IPS-18a (cell line): ENCODE data around the gene SNX1.

Experiments
- H3K27ac ChIP-seq: one replicate; pipeline ENCODE4 v1.5.1; 2013; ENCODE audit warnings: low read length
- H3K27me3 ChIP-seq: one replicate; pipeline ENCODE4 v1.6.1; 2013; ENCODE audit warnings: mild to moderate bottlenecking, low read length; ENCODE audit not compliant: control insufficient read depth, insufficient read depth
- H3K36me3 ChIP-seq: one replicate; pipeline ENCODE4 v1.6.1; 2013; ENCODE audit warnings: low read depth, low read length; ENCODE audit not compliant: control insufficient read depth
- H3K4me1 ChIP-seq: one replicate; pipeline ENCODE4 v1.6.1; 2013; ENCODE audit warnings: low read depth, low read length; ENCODE audit not compliant: control insufficient read depth
- H3K4me3 ChIP-seq: one replicate; pipeline ENCODE4 v1.5.1; 2013; ENCODE audit warnings: low read length
- H3K9ac ChIP-seq: one replicate; pipeline ENCODE4 v1.6.1; 2013; ENCODE audit warnings: mild to moderate bottlenecking, low read length, moderate library complexity
- H3K9me3 ChIP-seq: one replicate; pipeline ENCODE4 v1.6.1; 2013; ENCODE audit warnings: low read depth, low read length; ENCODE audit not compliant: control insufficient read depth

The SNX1 gene

DNA sequence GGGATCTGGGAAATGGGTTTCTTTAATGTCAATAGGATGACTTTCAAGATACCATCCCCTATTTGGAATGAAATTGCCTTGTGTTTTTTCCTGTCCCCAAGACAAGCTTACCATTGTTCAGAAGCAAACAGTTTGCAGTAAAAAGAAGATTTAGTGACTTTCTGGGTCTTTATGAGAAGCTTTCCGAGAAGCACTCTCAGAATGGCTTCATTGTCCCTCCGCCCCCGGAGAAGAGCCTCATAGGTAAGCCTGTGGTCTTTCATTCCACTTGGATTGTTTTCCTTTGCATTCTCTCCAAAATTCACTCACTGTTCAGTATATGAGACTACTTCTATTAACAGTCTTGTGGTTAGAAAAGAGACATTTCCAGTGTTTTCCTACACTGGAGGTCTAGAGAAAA, 30.2 kb downstream of the SNX1 start:
- Histone ChIP-seq H3K27me3 (no peaks in the 10 kb centered on the region), H3K27ac (no peak overlapping the region), H3K4me1 (no peaks in the 10 kb centered on the region), H3K36me3 (peaks cover 54% of the 10 kb centered on the region), H3K9ac (no peak overlapping the region), H3K9me3 (no peaks in the 10 kb centered on the region), H3K4me3 (no peak overlapping the region)

DNA sequence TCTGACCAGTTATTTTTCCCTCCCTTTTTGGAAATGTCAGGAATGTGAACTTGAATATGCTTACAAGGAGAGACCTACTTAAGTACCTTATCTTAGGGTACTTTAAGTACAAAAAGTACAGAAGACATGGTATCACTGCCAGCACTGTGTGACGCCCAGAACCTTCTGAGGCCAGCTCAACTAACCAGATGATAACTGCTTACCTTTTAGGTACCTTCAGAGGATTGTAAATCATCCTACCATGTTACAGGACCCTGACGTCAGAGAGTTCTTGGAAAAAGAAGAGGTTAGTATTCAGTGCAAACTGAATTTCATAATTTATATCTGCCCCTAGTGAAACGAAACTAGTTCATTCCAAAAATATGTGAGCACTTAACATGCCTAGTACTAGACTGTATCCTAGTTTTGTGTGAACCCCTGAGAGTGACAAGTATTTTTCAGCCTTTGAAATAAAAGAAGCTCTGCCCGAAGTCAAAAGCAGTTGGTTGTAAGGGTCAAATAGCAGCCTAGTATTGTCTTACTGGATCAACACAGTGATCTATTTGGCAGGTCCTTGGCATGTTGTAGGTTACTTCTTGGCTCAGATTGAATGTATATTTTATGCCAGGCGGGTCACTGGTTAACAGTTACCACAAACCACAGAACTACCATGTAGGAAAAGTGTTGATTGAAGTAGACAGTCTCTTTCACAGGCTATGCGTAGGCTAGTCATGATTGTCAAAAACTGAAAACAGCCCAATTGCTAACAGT, 31.9 kb downstream of the SNX1 start:
- H3K4me3 ChIP-seq: no peak overlapping the region
- peaks cover 70% of the 10 kb centered on the region for H3K36me3 ChIP-seq
- H3K4me1 ChIP-seq: no peaks in the 10 kb centered on the region
- H3K9ac ChIP-seq: no peak overlapping the region
- H3K27ac ChIP-seq: no peak overlapping the region
- H3K9me3 ChIP-seq: no peaks in the 10 kb centered on the region
- H3K27me3 ChIP-seq: no peaks in the 10 kb centered on the region

DNA sequence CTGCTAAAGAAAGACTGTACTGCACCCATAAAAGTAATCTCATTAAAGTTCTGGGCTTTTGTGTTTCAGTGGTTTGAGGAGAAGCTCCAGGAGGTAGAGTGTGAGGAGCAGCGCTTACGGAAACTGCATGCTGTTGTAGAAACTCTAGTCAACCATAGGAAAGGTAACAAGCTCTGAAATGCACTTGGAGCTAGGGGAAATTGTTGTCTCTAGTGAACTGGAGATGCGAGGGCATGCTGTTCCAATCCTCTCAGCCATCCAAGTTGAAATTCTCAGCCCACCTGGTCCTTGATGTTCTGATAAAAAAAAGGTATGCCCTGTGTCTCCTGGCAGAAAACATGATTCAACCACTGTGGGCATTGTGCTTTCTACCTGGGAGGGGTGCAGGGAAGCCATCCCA, 34.4 kb downstream of the SNX1 start:
- no peaks in the 10 kb centered on the region for H3K27me3 ChIP-seq
- H3K4me1 ChIP-seq: no peaks in the 10 kb centered on the region
- H3K9ac ChIP-seq: no peak overlapping the region
- no peaks in the 10 kb centered on the region for H3K9me3 ChIP-seq
- H3K36me3 ChIP-seq: peaks cover 76% of the 10 kb centered on the region
- no peak overlapping the region for H3K4me3 ChIP-seq
- H3K27ac ChIP-seq: no peak overlapping the region

DNA sequence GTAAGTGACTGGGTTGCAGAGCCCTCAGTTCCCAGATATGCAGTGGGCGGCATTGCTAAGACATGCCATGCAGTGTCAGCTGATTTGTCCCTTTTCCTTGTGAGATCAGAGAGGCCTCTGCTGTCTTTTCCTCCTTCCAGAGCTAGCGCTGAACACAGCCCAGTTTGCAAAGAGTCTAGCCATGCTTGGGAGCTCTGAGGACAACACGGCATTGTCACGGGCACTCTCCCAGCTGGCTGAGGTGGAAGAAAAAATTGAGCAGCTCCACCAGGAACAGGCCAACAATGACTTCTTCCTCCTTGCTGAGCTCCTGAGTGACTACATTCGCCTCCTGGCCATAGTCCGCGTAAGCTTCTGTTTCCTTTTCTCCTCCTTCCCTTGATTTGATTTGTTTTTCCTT, 35.8 kb downstream of the SNX1 start:
- no peaks in the 10 kb centered on the region for H3K4me1 ChIP-seq
- H3K9me3 ChIP-seq: no peaks in the 10 kb centered on the region
- no peak overlapping the region for H3K9ac ChIP-seq
- no peaks in the 10 kb centered on the region for H3K27me3 ChIP-seq
- H3K27ac ChIP-seq: no peak overlapping the region
- H3K4me3 ChIP-seq: no peak overlapping the region
- peaks cover 75% of the 10 kb centered on the region for H3K36me3 ChIP-seq

DNA sequence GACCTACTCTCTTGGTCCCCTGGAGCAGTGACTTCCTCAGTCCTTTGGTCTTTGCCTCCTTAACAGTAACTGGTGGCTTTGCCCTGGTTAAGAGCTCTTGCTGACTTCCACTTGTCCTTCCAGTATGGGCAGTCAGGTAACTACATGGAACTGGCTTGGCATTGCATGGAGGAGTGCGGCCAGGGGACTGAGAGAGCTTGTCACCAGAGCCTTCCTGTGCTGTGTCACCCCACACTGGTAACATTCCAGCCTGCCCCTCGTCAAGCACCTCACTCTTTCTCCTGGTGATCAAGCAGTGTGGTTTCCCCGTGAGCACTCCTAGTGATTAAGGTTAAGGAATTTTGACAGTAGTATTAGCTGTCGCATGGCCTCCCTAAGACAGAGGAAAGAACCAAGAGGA, 36.4 kb downstream of the SNX1 start:
- no peaks in the 10 kb centered on the region for H3K4me1 ChIP-seq
- H3K9ac ChIP-seq: no peak overlapping the region
- H3K4me3 ChIP-seq: no peak overlapping the region
- H3K9me3 ChIP-seq: no peaks in the 10 kb centered on the region
- H3K27me3 ChIP-seq: no peaks in the 10 kb centered on the region
- no peak overlapping the region for H3K27ac ChIP-seq
- peaks cover 75% of the 10 kb centered on the region for H3K36me3 ChIP-seq

DNA sequence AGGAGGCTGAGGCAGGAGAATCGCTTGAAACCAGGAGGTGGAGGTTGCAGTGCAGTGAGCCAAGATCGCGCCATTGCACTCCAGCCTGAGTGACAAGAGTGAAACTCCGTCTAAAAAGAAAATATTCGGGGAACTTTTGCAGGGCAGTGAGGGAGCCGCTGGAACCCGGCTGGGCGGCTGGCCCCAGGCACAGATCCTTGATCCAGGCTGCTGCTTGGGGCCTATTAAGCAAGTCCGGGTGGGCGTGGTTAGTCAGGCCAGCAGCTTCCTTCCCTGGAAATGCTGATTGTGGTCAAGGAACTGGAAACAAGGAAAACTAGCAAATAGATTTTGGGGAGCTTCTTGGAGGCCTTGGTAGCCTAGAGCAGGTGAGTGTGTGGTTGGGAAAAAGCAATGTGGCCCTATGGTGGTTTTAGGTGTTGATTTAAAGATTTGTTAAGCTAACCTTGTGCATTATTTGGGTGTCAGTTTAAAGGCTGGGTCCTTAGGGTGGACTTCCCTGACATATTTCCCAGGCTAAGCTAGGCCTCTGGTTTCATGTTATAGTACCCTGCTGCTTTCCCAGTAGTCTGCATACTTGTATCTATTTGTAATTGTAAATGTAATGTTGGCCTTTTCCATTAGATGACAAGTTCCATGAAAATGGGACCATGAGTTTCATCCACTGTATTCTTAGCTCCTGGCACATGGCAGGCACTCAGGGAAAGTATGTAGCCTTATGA, 38.0 kb downstream of the SNX1 start:
- no peak overlapping the region for H3K4me3 ChIP-seq
- no peaks in the 10 kb centered on the region for H3K4me1 ChIP-seq
- H3K27ac ChIP-seq: no peak overlapping the region
- H3K9me3 ChIP-seq: no peaks in the 10 kb centered on the region
- peaks cover 63% of the 10 kb centered on the region for H3K36me3 ChIP-seq
- no peak overlapping the region for H3K9ac ChIP-seq
- H3K27me3 ChIP-seq: no peaks in the 10 kb centered on the region

DNA sequence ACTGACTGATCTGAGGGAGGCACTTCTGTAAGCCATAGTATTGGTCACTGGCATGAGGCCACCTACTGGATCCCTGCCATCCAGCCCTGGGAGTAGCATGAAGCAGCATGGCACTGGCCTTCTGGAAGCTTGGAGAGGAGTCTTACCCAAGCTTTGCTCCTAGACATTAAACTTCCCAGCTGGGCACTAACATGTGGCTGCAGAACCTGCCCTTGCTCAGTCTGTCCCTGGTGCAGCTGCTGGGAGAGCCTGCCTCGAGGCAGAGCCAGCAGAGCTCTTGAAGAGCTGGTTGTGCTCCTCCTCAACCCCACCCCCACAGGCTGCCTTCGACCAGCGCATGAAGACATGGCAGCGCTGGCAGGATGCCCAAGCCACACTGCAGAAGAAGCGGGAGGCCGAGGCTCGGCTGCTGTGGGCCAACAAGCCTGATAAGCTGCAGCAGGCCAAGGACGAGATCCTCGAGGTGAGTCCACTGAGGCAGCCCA, 38.6 kb downstream of the SNX1 start:
- no peaks in the 10 kb centered on the region for H3K4me1 ChIP-seq
- H3K27ac ChIP-seq: no peak overlapping the region
- no peak overlapping the region for H3K9ac ChIP-seq
- H3K36me3 ChIP-seq: peaks cover 59% of the 10 kb centered on the region
- H3K27me3 ChIP-seq: no peaks in the 10 kb centered on the region
- H3K4me3 ChIP-seq: no peak overlapping the region
- no peaks in the 10 kb centered on the region for H3K9me3 ChIP-seq

DNA sequence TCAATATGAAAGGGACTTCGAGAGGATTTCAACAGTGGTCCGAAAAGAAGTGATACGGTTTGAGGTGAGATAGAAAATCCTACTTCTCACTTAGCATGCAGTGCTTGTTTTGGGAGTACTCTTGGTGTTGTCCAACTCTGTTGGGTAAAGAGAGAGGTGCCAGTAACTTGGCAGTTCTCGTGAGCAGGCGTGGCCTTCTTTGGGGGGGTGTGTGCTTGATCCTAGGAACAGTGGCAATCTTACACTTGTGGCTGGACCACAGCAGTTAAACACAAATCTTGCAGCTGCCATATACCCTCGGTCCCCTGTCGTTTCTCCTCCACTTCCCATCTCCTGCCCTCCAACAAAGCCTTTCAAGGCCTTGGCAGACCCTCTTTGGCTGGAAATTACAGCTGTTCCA, 40.6 kb downstream of the SNX1 start:
- Histone ChIP-seq H3K4me1 (no peaks in the 10 kb centered on the region), H3K27ac (no peak overlapping the region), H3K9ac (no peak overlapping the region), H3K4me3 (no peak overlapping the region), H3K27me3 (no peaks in the 10 kb centered on the region), H3K36me3 (peaks cover 42% of the 10 kb centered on the region), H3K9me3 (no peaks in the 10 kb centered on the region)

DNA sequence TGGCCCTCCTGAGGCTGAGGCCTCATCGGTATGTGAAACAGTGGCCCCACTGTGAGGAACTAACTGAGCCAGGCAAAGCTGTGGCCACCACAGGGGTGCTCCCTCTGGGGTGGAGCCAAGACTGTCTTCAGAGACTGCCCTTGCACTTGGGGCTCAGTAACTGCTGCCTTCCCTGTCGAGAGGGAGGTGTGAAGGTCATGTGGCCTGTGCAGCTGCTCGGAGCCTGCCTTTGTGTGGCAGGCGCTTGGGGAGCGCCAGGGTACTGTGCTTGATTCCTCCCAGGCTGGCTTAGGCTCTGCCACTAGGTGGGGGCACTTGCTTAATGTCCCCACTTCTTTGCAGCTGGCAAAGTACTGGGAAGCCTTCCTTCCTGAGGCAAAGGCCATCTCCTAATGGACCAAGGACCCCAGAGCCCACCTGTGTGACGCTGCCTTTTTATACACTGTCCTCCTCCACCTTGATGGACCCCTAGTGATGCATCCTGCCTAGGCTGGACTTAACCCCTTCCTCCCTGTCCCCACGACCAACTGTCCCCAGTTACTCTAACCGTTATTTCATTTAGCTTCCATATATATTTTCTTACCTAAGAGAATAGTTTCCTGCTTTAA, 41.5 kb downstream of the SNX1 start:
- Histone ChIP-seq H3K27me3 (no peaks in the 10 kb centered on the region), H3K27ac (no peak overlapping the region), H3K36me3 (peaks cover 32% of the 10 kb centered on the region), H3K9ac (no peak overlapping the region), H3K4me3 (no peak overlapping the region), H3K4me1 (no peaks in the 10 kb centered on the region), H3K9me3 (no peaks in the 10 kb centered on the region)

DNA sequence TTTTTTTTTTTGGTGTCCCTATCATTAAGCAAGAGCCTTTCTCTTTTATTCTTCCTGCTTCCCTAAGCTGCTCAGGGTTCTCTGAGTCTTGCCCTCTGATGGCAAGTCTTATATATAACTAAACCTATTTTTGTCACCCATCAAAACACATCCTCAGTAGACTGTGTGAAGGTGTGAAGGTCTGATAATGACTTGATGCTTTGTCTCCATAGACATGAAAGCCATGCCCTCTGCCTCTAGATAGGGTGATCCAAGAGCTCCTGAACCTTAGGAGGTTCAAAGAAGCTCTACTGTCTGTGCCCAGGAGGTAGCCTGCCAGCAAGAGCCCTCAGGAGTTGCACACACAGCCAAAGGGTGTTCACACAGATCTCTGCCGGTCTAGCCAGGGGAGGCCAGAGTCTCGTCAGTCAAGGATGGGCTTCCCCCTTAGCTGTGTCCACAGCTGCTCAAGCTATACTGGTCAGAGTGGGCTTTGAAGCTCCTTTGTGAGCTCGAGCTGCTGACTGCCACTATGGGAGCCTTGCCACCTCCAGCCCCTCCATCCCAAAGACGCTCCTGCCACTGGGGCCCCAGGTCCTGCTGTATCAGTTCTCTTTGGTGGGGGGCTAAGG, 42.7 kb downstream of the SNX1 start:
- Histone ChIP-seq H3K4me1 (no peaks in the 10 kb centered on the region), H3K27ac (no peak overlapping the region), H3K9ac (no peak overlapping the region), H3K36me3 (peaks cover 24% of the 10 kb centered on the region), H3K27me3 (no peaks in the 10 kb centered on the region), H3K9me3 (no peaks in the 10 kb centered on the region), H3K4me3 (no peak overlapping the region)

DNA sequence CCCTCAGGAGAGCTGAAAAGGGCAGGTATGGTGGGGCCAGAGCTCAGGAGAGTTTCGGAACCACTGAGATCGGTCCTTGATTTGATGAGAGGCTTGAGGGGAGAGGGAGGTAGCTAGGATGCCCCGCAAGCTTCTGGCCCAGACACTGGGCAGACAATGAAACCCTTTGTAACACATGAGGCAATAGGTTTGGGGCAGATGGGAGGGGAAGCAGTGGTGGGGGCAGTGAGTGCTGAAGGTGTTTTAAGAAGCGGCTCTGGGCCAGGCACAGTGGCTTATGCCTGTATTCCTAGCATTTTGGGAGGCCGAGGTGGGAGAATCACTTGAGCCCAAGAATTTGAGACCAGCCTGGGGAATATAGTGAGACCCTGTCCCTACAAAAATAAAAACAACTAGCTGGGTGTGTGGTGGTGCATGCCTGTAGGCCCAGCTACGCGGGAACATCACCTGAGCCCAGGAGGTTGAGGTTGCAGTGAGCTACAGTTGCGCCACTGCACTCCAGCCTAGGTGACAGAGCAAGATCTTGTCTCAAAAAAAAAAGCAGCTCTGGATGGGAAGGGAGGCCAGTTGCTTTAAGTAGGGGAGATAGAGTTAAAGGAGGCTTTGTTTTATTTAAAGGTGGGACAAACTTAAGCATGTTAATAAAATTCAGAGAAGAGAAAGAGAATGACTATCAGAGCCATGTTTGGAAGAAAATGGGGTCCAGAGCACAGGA, 46.2 kb downstream of the SNX1 start:
- H3K27ac ChIP-seq: no peak overlapping the region
- no peaks in the 10 kb centered on the region for H3K4me1 ChIP-seq
- H3K9ac ChIP-seq: no peak overlapping the region
- H3K27me3 ChIP-seq: no peaks in the 10 kb centered on the region
- H3K9me3 ChIP-seq: no peaks in the 10 kb centered on the region
- H3K4me3 ChIP-seq: no peak overlapping the region
- H3K36me3 ChIP-seq: peaks cover 6% of the 10 kb centered on the region
